Measurements from ENCODE around the gene CYTH4.

GRCh38 chr22:37277384-37277783 is 4.9 kb upstream of the CYTH4 start:
- TF ChIP-seq POLR2A (IDR thresholded peaks at IDR 0.05; ENCODE audit: borderline replicate concordance, extremely low read depth, insufficient read depth, insufficient read length), result no peak
- TF ChIP-seq ZNF274 (IDR thresholded peaks at IDR 0.05; ENCODE audit: low read depth, low read length), result no peak
- no peak for TF ChIP-seq EZH2phosphoT487 (IDR thresholded peaks at IDR 0.05; ENCODE audit: borderline replicate concordance)
- TF ChIP-seq, protein P1, sequence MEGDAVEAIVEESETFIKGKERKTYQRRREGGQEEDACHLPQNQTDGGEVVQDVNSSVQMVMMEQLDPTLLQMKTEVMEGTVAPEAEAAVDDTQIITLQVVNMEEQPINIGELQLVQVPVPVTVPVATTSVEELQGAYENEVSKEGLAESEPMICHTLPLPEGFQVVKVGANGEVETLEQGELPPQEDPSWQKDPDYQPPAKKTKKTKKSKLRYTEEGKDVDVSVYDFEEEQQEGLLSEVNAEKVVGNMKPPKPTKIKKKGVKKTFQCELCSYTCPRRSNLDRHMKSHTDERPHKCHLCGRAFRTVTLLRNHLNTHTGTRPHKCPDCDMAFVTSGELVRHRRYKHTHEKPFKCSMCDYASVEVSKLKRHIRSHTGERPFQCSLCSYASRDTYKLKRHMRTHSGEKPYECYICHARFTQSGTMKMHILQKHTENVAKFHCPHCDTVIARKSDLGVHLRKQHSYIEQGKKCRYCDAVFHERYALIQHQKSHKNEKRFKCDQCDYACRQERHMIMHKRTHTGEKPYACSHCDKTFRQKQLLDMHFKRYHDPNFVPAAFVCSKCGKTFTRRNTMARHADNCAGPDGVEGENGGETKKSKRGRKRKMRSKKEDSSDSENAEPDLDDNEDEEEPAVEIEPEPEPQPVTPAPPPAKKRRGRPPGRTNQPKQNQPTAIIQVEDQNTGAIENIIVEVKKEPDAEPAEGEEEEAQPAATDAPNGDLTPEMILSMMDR (IDR thresholded peaks at IDR 0.05 in 2 of 3, conservative IDR thresholded peaks at IDR 0.05 in 1 of 3; ENCODE audit: borderline replicate concordance in 1 of 3, insufficient read depth in 1 of 3, low read depth in 2 of 3, low read length in 2 of 3), result no peak
- TF ChIP-seq EZH2 (IDR thresholded peaks at IDR 0.05), result no peak
- no peak for TF ChIP-seq FOSL1 (IDR thresholded peaks at IDR 0.05; ENCODE audit: low read depth)
- no peak for TF ChIP-seq SIN3A (IDR thresholded peaks at IDR 0.05; ENCODE audit: low read depth)

Data from HCT116 (cell line).